CD4-positive, alpha-beta memory T cell (primary cell): ENCODE measurements around the gene TNFRSF25. TPM values are rescaled to one million over a fixed set of nuclear protein-coding genes. Genes with fewer than 3 reads are reported as not detected.
"Not testable (repeated sequence)": the region's sequence is repeated elsewhere in the genome, so short reads cannot be mapped to it uniquely, and the experiment has no call there.

Experiments used
- CTCF ChIA-PET: fragments of 350-600 bp; sonication (Branson Sonifier 250); formaldehyde crosslinking; loops from one replicate; lab custom pipeline; 2021; ENCODE audit warnings: inconsistent platforms; ENCODE audit not compliant: partially characterized antibody; lab: Charles Lee
- POLR2A ChIA-PET: fragments of 350-600 bp; sonication (Branson Sonifier 250); formaldehyde crosslinking; loops from one replicate; lab custom pipeline; 2021; ENCODE audit not compliant: partially characterized antibody; lab: Charles Lee
- DNase-seq, 5 donors: peaks; one replicate each; pipeline versions ENCODE4 v3.0.0 to v3.0.0-alpha.2; 2020 to 2022; ENCODE audit warnings: mixed read lengths in 1 of 5
- H3K27ac ChIP-seq: one replicate; pipeline ENCODE4 v1.7.0; 2013; ENCODE audit warnings: low read depth, low read length
- H3K27me3 ChIP-seq: 2 replicates; pipeline ENCODE4 v1.7.0; 2013; ENCODE audit warnings: mild to moderate bottlenecking, low read length, moderate library complexity; ENCODE audit not compliant: insufficient read depth
- H3K36me3 ChIP-seq: 2 replicates; pipeline ENCODE4 v1.7.0; 2013; ENCODE audit warnings: mild to moderate bottlenecking, low read length, moderate library complexity; ENCODE audit not compliant: insufficient read depth
- H3K4me1 ChIP-seq: 2 replicates; pipeline ENCODE4 v1.7.0; 2013; ENCODE audit warnings: mild to moderate bottlenecking, low read length, moderate library complexity; ENCODE audit not compliant: insufficient read depth
- H3K4me3 ChIP-seq, 2 donors: one replicate each; pipeline ENCODE4 v1.7.0; 2013; ENCODE audit warnings: low read length in 2 of 2, mild to moderate bottlenecking in 1 of 2
- H3K9me3 ChIP-seq, 2 donors: one replicate each; pipeline ENCODE4 v1.7.0; 2013; ENCODE audit warnings: low read length in 2 of 2, control low read depth in 1 of 2; ENCODE audit not compliant: control insufficient read depth in 1 of 2
- H3K27ac Mint-ChIP-seq, 7 donors: one replicate each; pipeline ENCODE4 v1.8.0; 2020 to 2021; ENCODE audit warnings: mixed read lengths in 7 of 7, mild to moderate bottlenecking in 6 of 7, inconsistent platforms in 3 of 7, moderate library complexity in 3 of 7
- H3K27me3 Mint-ChIP-seq, 2 donors: one replicate each; pipeline ENCODE4 v1.8.0; 2020 to 2021; ENCODE audit warnings: mixed read lengths in 2 of 2
- H3K36me3 Mint-ChIP-seq, 2 donors: one replicate each; pipeline ENCODE4 v1.8.0; 2020 to 2021; ENCODE audit warnings: mixed read lengths in 2 of 2, inconsistent platforms in 1 of 2, mild to moderate bottlenecking in 1 of 2
- H3K4me1 Mint-ChIP-seq, 4 donors: one replicate each; pipeline ENCODE4 v1.8.0; 2020 to 2021; ENCODE audit warnings: mixed read lengths in 4 of 4, mild to moderate bottlenecking in 1 of 4
- H3K4me3 Mint-ChIP-seq, 8 donors: one replicate each; pipeline ENCODE4 v1.8.0; 2020 to 2021; ENCODE audit warnings: mixed read lengths in 8 of 8, mild to moderate bottlenecking in 7 of 8, moderate library complexity in 6 of 8, inconsistent platforms in 3 of 8
- H3K9me3 Mint-ChIP-seq, 8 donors: one replicate each; pipeline ENCODE4 v1.8.0; 2020 to 2021; ENCODE audit warnings: mixed read lengths in 8 of 8, mild to moderate bottlenecking in 5 of 8, inconsistent platforms in 3 of 8, moderate library complexity in 1 of 8
- intact Hi-C: fragments of 100-400 bp; cut with micrococcal nuclease; formaldehyde crosslinking; loops from one replicate; pipeline ENCODE4 v1.15.1; 2023
- polyA plus RNA-seq, 2 donors: library from polyadenylated mRNA; unstranded; fragments of 300-500 nt; fragmentation: Illumina TruSeq; gene quantifications; one replicate each; pipeline ENCODE4 v1.2.3, GENCODE V29; 2021
- total RNA-seq, 2 experiments: library from RNA; stranded (reverse); gene quantifications; one replicate each; pipeline ENCODE4 v1.2.3, GENCODE V29; 2021

TNFRSF25 gene
- total and polyA plus RNA-seq, 4 experiments from 2014 or later: 28.9 to 415 (median 227) TPM

GRCh38 chr1:6496365-6496721, 30.4 kb upstream of the TNFRSF25 start:
- Mint-ChIP-seq H3K27ac (peak overlapping the region; percentile 22 to 77 (median 68)), H3K4me3 (peak overlapping the region; percentile 40 to 74 (median 62)), H3K4me1 (peaks cover 17 to 43% (median 32%) of the 10 kb centered on the region in 4 donors), H3K36me3 (peaks cover 0 to under 1% of the 10 kb centered on the region in 2 donors), H3K9me3 (no peaks in the 10 kb centered on the region), H3K27me3 (peaks cover 0 to 1% of the 10 kb centered on the region in 2 donors)
- Histone ChIP-seq H3K4me1 (peaks cover 16% of the 10 kb centered on the region), H3K36me3 (no peaks in the 10 kb centered on the region), H3K9me3 (no peaks in the 10 kb centered on the region), H3K4me3 (no peak overlapping the region), H3K27ac (no peak overlapping the region), H3K27me3 (no peaks in the 10 kb centered on the region)
- DNase-seq: no peak
- ChIA-PET CTCF (interaction anchor here (1.2 to 1.5 kb wide), 2 partner anchors 16 to 150 kb away, joined by 3 to 4 read pairs; no protein-coding TSS in a partner anchor), POLR2A (interaction anchor here (0.8 to 1.8 kb wide), 3 partner anchors 36 to 58 kb away, joined by 3 to 7 read pairs (median 5); partner anchors contain the start of gene NOL9)
- intact Hi-C loops: no loop called here

GRCh38 chr1:6495540-6496364, 29.8 kb upstream of the TNFRSF25 start:
- Mint-ChIP-seq H3K36me3 (peaks cover 0 to 2% of the 10 kb centered on the region in 2 donors), H3K27me3 (peaks cover 0 to 1% of the 10 kb centered on the region in 2 donors), H3K27ac (peak overlapping the region; percentile 8 to 80 (median 72)), H3K9me3 (no peaks in the 10 kb centered on the region), H3K4me1 (peaks cover 19 to 47% (median 35%) of the 10 kb centered on the region in 4 donors), H3K4me3 (peak overlapping the region; percentile 40 to 77 (median 63))
- no peak for DNase-seq
- H3K27ac ChIP-seq: no peak overlapping the region
- POLR2A ChIA-PET: interaction anchor here (0.8 to 1.8 kb wide), 3 partner anchors 36 to 58 kb away, joined by 3 to 7 read pairs (median 5); partner anchors contain the start of gene NOL9
- H3K36me3 ChIP-seq: no peaks in the 10 kb centered on the region
- no peak overlapping the region for H3K4me3 ChIP-seq
- intact Hi-C loops: no loop called here
- peaks cover 22% of the 10 kb centered on the region for H3K4me1 ChIP-seq
- CTCF ChIA-PET: interaction anchor here (1.1 to 1.6 kb wide), 4 partner anchors 10 to 151 kb away, joined by 3 to 4 read pairs (median 4); no protein-coding TSS in a partner anchor
- no peaks in the 10 kb centered on the region for H3K9me3 ChIP-seq
- no peaks in the 10 kb centered on the region for H3K27me3 ChIP-seq

GRCh38 chr1:6495041-6495441, 29.1 kb upstream of the TNFRSF25 start:
- H3K27ac ChIP-seq: no peak overlapping the region
- Mint-ChIP-seq H3K27me3 (peaks cover 0 to 1% of the 10 kb centered on the region in 2 donors), H3K4me3 (no peak overlapping the region), H3K4me1 (peaks cover 19 to 50% (median 35%) of the 10 kb centered on the region in 4 donors), H3K9me3 (no peaks in the 10 kb centered on the region), H3K27ac (peak overlapping the region in 1 of 7 donors; percentile 30), H3K36me3 (peaks cover 0 to 2% of the 10 kb centered on the region in 2 donors)
- DNase-seq: no peak
- CTCF ChIA-PET: interaction anchor here (1.1 to 12.4 kb wide), 4 partner anchors 9 to 152 kb away, joined by 4 to 158 read pairs (median 4); no protein-coding TSS in a partner anchor
- no peaks in the 10 kb centered on the region for H3K27me3 ChIP-seq
- H3K36me3 ChIP-seq: no peaks in the 10 kb centered on the region
- POLR2A ChIA-PET: interaction anchor here (1.8 kb wide), 1 partner anchor 59 kb away, joined by 5 read pairs; the partner anchor contains the start of gene NOL9
- intact Hi-C loops: no loop called here
- H3K9me3 ChIP-seq: no peaks in the 10 kb centered on the region
- no peak overlapping the region for H3K4me3 ChIP-seq
- peaks cover 28% of the 10 kb centered on the region for H3K4me1 ChIP-seq

- H3K4me3 Mint-ChIP-seq: no peak overlapping the region
- intact Hi-C loops: no loop called here
- peaks cover 0 to 2% of the 10 kb centered on the region in 2 donors for H3K36me3 Mint-ChIP-seq
- H3K36me3 ChIP-seq: no peaks in the 10 kb centered on the region
- H3K27me3 ChIP-seq: no peaks in the 10 kb centered on the region
- H3K4me1 ChIP-seq: peaks cover 29% of the 10 kb centered on the region
- DNase-seq: no peak
- CTCF ChIA-PET: interaction anchor here (0.7 to 12.4 kb wide), 4 partner anchors 9 to 153 kb away, joined by 3 to 158 read pairs (median 4); no protein-coding TSS in a partner anchor
- no peak overlapping the region for H3K4me3 ChIP-seq
- H3K4me1 Mint-ChIP-seq: peaks cover 19 to 54% (median 35%) of the 10 kb centered on the region in 4 donors
- H3K27me3 Mint-ChIP-seq: peaks cover 0 to 1% of the 10 kb centered on the region in 2 donors
- no peak overlapping the region for H3K27ac ChIP-seq
- no peaks in the 10 kb centered on the region for H3K9me3 Mint-ChIP-seq
- peak overlapping the region; percentile 6 to 68 (median 24) for H3K27ac Mint-ChIP-seq
- POLR2A ChIA-PET: interaction anchor here (1.7 to 1.8 kb wide), 2 partner anchors 59 to 109 kb away, joined by 5 read pairs; partner anchors contain the start of gene NOL9
- no peaks in the 10 kb centered on the region for H3K9me3 ChIP-seq
These were observed 28.7 kb upstream of the TNFRSF25 start for GRCh38 chr1:6494627-6495026.

GRCh38 chr1:6493834-6494223, 27.9 kb upstream of the TNFRSF25 start:
- H3K27me3 Mint-ChIP-seq, DNase-seq, H3K4me3 Mint-ChIP-seq, intact Hi-C loops, H3K36me3 ChIP-seq, H3K27ac ChIP-seq, H3K36me3 Mint-ChIP-seq, H3K9me3 ChIP-seq, H3K27me3 ChIP-seq, H3K9me3 Mint-ChIP-seq, H3K4me3 ChIP-seq: not testable (repeated sequence)
- ChIA-PET CTCF (interaction anchor here (0.7 to 12.4 kb wide), 6 partner anchors 53 to 154 kb away, joined by 3 to 158 read pairs (median 4); partner anchors contain the start of genes NOL9 and TAS1R1), POLR2A (interaction anchor here (1.3 to 5.6 kb wide), 4 partner anchors 8 to 110 kb away, joined by 3 to 38 read pairs (median 16); no protein-coding TSS in a partner anchor)
- peaks cover 29% of the 10 kb centered on the region for H3K4me1 ChIP-seq
- Mint-ChIP-seq H3K4me1 (peaks cover 19 to 54% (median 35%) of the 10 kb centered on the region in 4 donors), H3K27ac (peak overlapping the region in 1 of 7 donors; percentile 50)

DNA sequence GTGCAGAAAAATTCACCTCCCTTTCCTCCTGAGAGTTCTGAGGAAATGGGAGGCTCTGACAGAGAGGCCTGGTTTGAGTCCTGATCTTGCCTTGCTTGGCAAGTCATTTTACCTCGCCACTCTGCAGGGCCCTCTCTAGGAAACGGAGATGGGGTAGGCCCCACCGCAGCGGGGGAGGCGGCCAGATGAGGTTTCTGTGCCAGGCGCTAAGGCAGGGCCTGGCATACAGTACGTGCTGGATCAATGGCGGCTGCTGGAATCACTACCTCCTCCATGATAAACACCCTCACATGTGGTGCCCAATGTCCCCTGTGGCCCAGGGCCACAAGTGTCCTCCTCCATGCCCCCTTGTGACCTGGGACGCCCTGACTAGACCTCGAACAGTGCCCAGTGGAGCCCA, 26.0 kb upstream of the TNFRSF25 start:
- H3K4me1 Mint-ChIP-seq: peaks cover 16 to 57% (median 33%) of the 10 kb centered on the region in 4 donors
- H3K4me1 ChIP-seq: peaks cover 23% of the 10 kb centered on the region

More for the DNA sequence above, 26.0 kb upstream of the TNFRSF25 start:
- no peaks in the 10 kb centered on the region for H3K27me3 ChIP-seq
- Mint-ChIP-seq H3K9me3 (no peaks in the 10 kb centered on the region), H3K4me3 (peak overlapping the region in 6 of 8 donors; percentile 75 to 89 (median 82)), H3K27me3 (peaks cover 2 to 3% of the 10 kb centered on the region in 2 donors), H3K36me3 (peaks cover 0 to 2% of the 10 kb centered on the region in 2 donors), H3K27ac (peak overlapping the region in 6 of 7 donors; percentile 18 to 82 (median 56))
- ChIA-PET POLR2A (interaction anchor here (2.1 to 5.6 kb wide), 5 partner anchors 32 to 110 kb away, joined by 8 to 38 read pairs (median 23); partner anchors contain the start of genes KLHL21, NOL9 and TAS1R1), CTCF (interaction anchor here (1.8 to 12.4 kb wide), 7 partner anchors 15 to 156 kb away, joined by 7 to 158 read pairs (median 26); partner anchors contain the start of genes HES2, NOL9 and TAS1R1)
- intact Hi-C loops: no loop called here
- H3K36me3 ChIP-seq: no peaks in the 10 kb centered on the region
- H3K4me3 ChIP-seq: no peak overlapping the region
- no peak for DNase-seq
- no peak overlapping the region for H3K27ac ChIP-seq
- no peaks in the 10 kb centered on the region for H3K9me3 ChIP-seq
